H1 (cell line): Measurements from ENCODE around the gene FHIT. TPM values are rescaled to one million over a fixed set of nuclear protein-coding genes. Genes with fewer than 3 reads are reported as not detected.

Source experiments
- CTCF ChIP-seq, 3 experiments: IDR thresholded peaks; 1 replicate in 2 of 3; 2 replicates in 1 of 3; pipeline versions ENCODE4 v1.5.1 to v1.6.1; 2011; ENCODE audit warnings: low read length in 3 of 3, mild to moderate bottlenecking in 3 of 3, inconsistent platforms in 2 of 3, low read depth in 1 of 3, moderate library complexity in 1 of 3; ENCODE audit not compliant: insufficient read depth in 1 of 3; ENCODE audit errors: control extremely low read depth in 1 of 3
- EZH2 ChIP-seq: fragments of 200-600 bp; sonication (generic); IDR thresholded peaks from 2 replicates; pipeline ENCODE4 v1.7.1; 2012; ENCODE audit warnings: low read depth, mild to moderate bottlenecking, moderate library complexity, low read length, inconsistent platforms; ENCODE audit not compliant: severe bottlenecking
- KDM4A ChIP-seq: IDR thresholded peaks from one replicate; pipeline ENCODE4 v1.7.1; 2012; ENCODE audit warnings: low read depth, mild to moderate bottlenecking, moderate library complexity, low read length, inconsistent platforms; ENCODE audit not compliant: severe bottlenecking
- TCF12 ChIP-seq: IDR thresholded peaks from 2 replicates; pipeline ENCODE4 v1.6.1; 2011; ENCODE audit warnings: low read depth, mild to moderate bottlenecking, low read length
- TEAD4 ChIP-seq: IDR thresholded peaks from 2 replicates; pipeline ENCODE4 v1.6.1; 2012; ENCODE audit warnings: low read depth, low read length, inconsistent platforms, mixed read lengths
- polyA plus RNA-seq, 7 experiments: library from polyadenylated mRNA; depleted of rRNA in 3 of 7; stranded (reverse) in 5 of 7; unstranded in 2 of 7; fragments of >200 nt in 5 of 7; fragments of 200-250 nt in 2 of 7; gene quantifications; 1 replicate in 5 of 7; 2 replicates in 1 of 7; 4 replicates in 1 of 7; pipeline versions ENCODE4 v1.2.1 to v1.2.3, GENCODE V29; 2011 to 2013; ENCODE audit warnings: missing spikeins in 2 of 7, mixed read lengths in 2 of 7
- total RNA-seq: library from RNA; stranded (reverse); fragmentation: NEBNext Ultra II Directional; extraction: Animal tissue kit (Norgen Biotek cat#: 25700); gene quantifications from 2 replicates; pipeline ENCODE4 v1.2.1, GENCODE V29; 2021

FHIT gene
- total and polyA plus RNA-seq, 2 of the 8 experiments (the other 6 are each of a cell fraction or from before 2014, with no cell fraction given) = 1.2 to 3.2 TPM

- TF ChIP-seq EZH2 (no peak), KDM4A (no peak), TCF12 (no peak), TEAD4 (no peak), CTCF (IDR thresholded peaks at IDR 0.05; ENCODE audit: control extremely low read depth in 1 of 3, insufficient read depth in 1 of 3, low read depth in 1 of 3, low read length in 3 of 3) (no peak)
These were observed 1329.1 kb downstream of the FHIT start (continued) for GRCh38 chr3:59922192-59922591.
